Sigmoid colon (tissue), 7 donors: ENCODE measurements around the gene HAUS5. TPM values are rescaled to one million over a fixed set of nuclear protein-coding genes. Genes with fewer than 3 reads are reported as not detected.

Experiments
- DNase-seq: peaks from one replicate; pipeline ENCODE4 v3.0.0-alpha.2; 2019
- H3K27ac ChIP-seq, 4 donors: fragments of 200-600 bp; sonication (generic); one replicate each; pipeline ENCODE4 v1.5.1; 2016 to 2019; ENCODE audit warnings: mild to moderate bottlenecking in 1 of 4
- H3K27me3 ChIP-seq, 3 donors: fragments of 200-600 bp; sonication (generic); one replicate each; pipeline ENCODE4 v1.5.1; 2019; ENCODE audit warnings: mild to moderate bottlenecking in 1 of 3
- H3K36me3 ChIP-seq, 4 donors: fragments of 200-600 bp; sonication (generic); one replicate each; pipeline ENCODE4 v1.5.1; 2016 to 2019
- H3K4me1 ChIP-seq, 4 donors: fragments of 200-600 bp; sonication (generic); one replicate each; pipeline ENCODE4 v1.5.1; 2017 to 2019
- H3K4me3 ChIP-seq, 4 donors: fragments of 200-600 bp; sonication (generic); one replicate each; pipeline ENCODE4 v1.5.1; 2017 to 2019; ENCODE audit warnings: mild to moderate bottlenecking in 2 of 4, moderate library complexity in 1 of 4
- H3K9me3 ChIP-seq, 4 donors: fragments of 200-600 bp in 3 of 4; sonication (generic) in 3 of 4; one replicate each; pipeline versions ENCODE4 v1.5.1 to v1.6.1; 2013 to 2019
- CTCF ChIP-seq, 4 experiments: fragments of 450-650 bp in 3 of 4; fragments of 200-600 bp in 1 of 4; IDR thresholded peaks; one replicate each; pipeline ENCODE4 v1.5.1; 2016 to 2019; ENCODE audit warnings: antibody characterized with exemption in 4 of 4, mild to moderate bottlenecking in 3 of 4, moderate library complexity in 2 of 4
- EP300 ChIP-seq, 4 donors: sonication (generic); formaldehyde crosslinking; IDR thresholded peaks; one replicate each; pipeline ENCODE4 v1.6.1; 2017; ENCODE audit warnings: antibody characterized with exemption in 4 of 4
- POLR2A ChIP-seq, 2 donors: fragments of 450-650 bp; IDR thresholded peaks; one replicate each; pipeline ENCODE4 v1.6.1; 2016; ENCODE audit warnings: antibody characterized with exemption in 2 of 2, mild to moderate bottlenecking in 2 of 2, moderate library complexity in 2 of 2
- POLR2AphosphoS5 ChIP-seq, 4 donors: sonication (generic); formaldehyde crosslinking; IDR thresholded peaks; one replicate each; pipeline ENCODE4 v1.6.1; 2017; ENCODE audit warnings: antibody characterized with exemption in 4 of 4
- WGBS, 2 donors: extraction: QIAGEN DNeasy Blood & Tissue Kit; methylation state at CpG; one replicate each; pipeline ENCODE4 v1.1.7; 2013; 5-methylcytosine and 5-hydroxymethylcytosine counted together
- intact Hi-C: fragments of 100-400 bp; cut with DNase I; formaldehyde crosslinking; loops from one replicate; pipeline ENCODE4 v1.15.1; 2023
- polyA plus RNA-seq, 3 donors: library from polyadenylated mRNA; stranded (reverse); fragments of 200-250 nt; gene quantifications; one replicate each; pipeline ENCODE4 v1.2.3, GENCODE V29; 2013
- total RNA-seq, 4 donors: library from RNA; depleted of rRNA; stranded (reverse); fragments of >200 nt; gene quantifications; one replicate each; pipeline ENCODE4 v1.1.0, GENCODE V29; 2016
- donor health status: healthy with polysubstance abuse.
- donor health status: Bipolar disorder and iron deficiency.
- donor health status: healthy.

HAUS5 gene
- total and polyA plus RNA-seq, 7 donors: 1.2 to 14.8 (median 5.6) TPM

DNA sequence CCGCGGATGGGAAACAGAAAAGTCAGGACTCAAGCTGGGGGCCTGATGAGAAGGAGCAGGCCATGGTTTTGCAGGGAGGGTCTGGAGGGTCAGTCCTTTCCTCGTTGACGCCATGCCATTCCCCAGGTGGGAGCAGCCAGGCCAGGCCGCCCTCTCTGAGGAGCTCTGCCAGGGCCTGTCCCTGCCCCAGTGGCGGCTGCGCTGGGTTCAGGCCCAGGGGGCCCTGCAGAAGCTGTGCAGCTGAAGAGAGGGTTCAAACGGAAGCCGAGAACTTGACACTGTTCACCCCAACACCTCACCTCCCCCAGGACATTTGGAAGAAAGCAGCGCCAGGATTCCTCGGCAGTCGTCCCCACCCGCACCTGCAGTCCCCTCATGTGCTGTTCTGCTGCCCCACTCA is 10.2 kb downstream of the HAUS5 start:
- no peak overlapping the region for H3K27ac ChIP-seq
- no peaks in the 10 kb centered on the region for H3K9me3 ChIP-seq
- H3K4me1 ChIP-seq: peaks cover 0 to 1% (median under 1%) of the 10 kb centered on the region in 4 donors
- 94% methylated on average over 13 of the region's 13 CpGs for WGBS, 2 donors
- DNase-seq: no peak
- intact Hi-C loops: no loop called here
- H3K4me3 ChIP-seq: no peak overlapping the region
- peaks cover 0 to 4% (median 2%) of the 10 kb centered on the region in 4 donors for H3K36me3 ChIP-seq
- no peak for TF ChIP-seq CTCF (IDR thresholded peaks at IDR 0.05)
- TF ChIP-seq EP300 (IDR thresholded peaks at IDR 0.05): no peak
- TF ChIP-seq POLR2A (IDR thresholded peaks at IDR 0.05): no peak
- no peak for TF ChIP-seq POLR2AphosphoS5 (IDR thresholded peaks at IDR 0.05)
- no peaks in the 10 kb centered on the region for H3K27me3 ChIP-seq

- WGBS, 2 donors: 92 to 94% methylated on average over 6 of the region's 6 CpGs
- no peak overlapping the region for H3K4me3 ChIP-seq
- no peaks in the 10 kb centered on the region for H3K27me3 ChIP-seq
- DNase-seq: no peak
- peaks cover 0 to 8% (median 5%) of the 10 kb centered on the region in 4 donors for H3K4me1 ChIP-seq
- intact Hi-C loops: no loop called here
- TF ChIP-seq POLR2AphosphoS5 (IDR thresholded peaks at IDR 0.05) (no peak), EP300 (IDR thresholded peaks at IDR 0.05) (no peak), CTCF (IDR thresholded peaks at IDR 0.05) (no peak), POLR2A (IDR thresholded peaks at IDR 0.05) (no peak)
- H3K27ac ChIP-seq: no peak overlapping the region
- peaks cover 0 to 4% (median 2%) of the 10 kb centered on the region in 4 donors for H3K36me3 ChIP-seq
- H3K9me3 ChIP-seq: no peaks in the 10 kb centered on the region
Measured at GRCh38 chr19:35623327-35624010, 10.9 kb downstream of the HAUS5 start.

DNA sequence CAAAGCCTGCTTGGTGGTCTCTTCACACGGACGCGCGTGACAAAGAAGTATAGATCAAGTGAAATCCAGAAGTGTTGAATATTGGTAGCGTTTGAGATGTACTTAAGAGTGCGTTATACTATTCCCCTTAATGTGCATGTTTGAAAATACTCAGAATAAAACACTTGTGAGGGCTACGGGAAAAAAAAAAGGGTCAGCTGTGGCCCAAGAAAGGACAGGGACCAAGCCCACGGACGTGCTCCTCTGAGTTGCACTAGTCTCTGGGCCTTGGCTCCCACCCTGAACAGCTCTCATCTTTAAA is 15.7 kb downstream of the HAUS5 start:
- no peak for DNase-seq
- peak overlapping the region; percentile 90 to 98 (median 94) for H3K27ac ChIP-seq
- TF ChIP-seq POLR2A (IDR thresholded peaks at IDR 0.05): no peak
- TF ChIP-seq CTCF (IDR thresholded peaks at IDR 0.05): no peak
- no peak for TF ChIP-seq POLR2AphosphoS5 (IDR thresholded peaks at IDR 0.05)
- no peak for TF ChIP-seq EP300 (IDR thresholded peaks at IDR 0.05)
- H3K4me3 ChIP-seq: peak overlapping the region; percentile 70 to 99 (median 86)
- no peaks in the 10 kb centered on the region for H3K9me3 ChIP-seq
- intact Hi-C loops: loop anchor here (1.0 to 5.0 kb wide), 4 partner anchors 15 to 89 kb away; partner anchors contain the start of genes HAUS5, KMT2B and TMEM147
- peaks cover 14 to 30% (median 26%) of the 10 kb centered on the region in 4 donors for H3K36me3 ChIP-seq
- 11 to 20% methylated on average over 9 of the region's 9 CpGs for WGBS, 2 donors
- H3K27me3 ChIP-seq: no peaks in the 10 kb centered on the region
- H3K4me1 ChIP-seq: peaks cover 0 to 22% (median 18%) of the 10 kb centered on the region in 4 donors

DNA sequence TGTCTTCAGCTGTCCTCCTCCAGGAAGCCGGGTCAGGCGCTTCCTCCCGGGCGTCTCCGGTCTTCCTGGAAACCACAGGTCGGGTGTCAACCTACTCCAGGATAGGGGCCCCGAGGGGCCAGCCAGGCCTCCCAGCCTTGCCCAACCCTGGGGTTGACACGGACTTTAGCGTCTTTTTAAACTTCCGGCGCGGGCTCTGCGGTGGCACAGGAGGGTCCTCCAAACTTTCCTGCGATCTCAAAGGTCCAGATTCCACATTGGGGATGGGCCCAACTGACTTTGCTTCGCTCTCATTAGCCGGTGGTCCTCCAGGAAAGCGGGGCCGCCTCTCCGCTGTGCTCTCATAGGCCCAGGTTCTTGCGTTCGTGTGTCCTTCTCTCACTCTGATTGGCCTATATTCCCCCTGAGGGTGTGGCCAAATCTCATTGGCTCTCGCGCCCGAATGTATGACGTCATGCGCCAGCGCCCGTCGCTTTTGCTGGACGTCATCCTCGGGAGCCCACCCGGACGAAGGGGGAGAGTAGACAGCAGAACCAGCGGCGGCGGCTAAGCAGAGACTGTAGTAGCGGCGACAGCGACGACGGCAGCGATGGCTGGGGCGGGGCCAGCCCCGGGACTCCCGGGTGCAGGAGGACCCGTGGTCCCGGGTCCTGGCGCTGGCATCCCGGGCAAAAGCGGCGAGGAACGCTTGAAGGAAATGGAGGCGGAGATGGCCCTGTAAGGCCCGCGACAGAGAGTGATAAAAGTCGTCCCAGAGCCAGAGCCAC is 16.2 kb downstream of the HAUS5 start, which contains the start of gene RBM42:
Gene RBM42, plus strand, starts transcription at position 472 of the 767 bp plus-strand sequence. Its CDS starts 118 bp downstream, at position 590.
- Histone ChIP-seq H3K36me3 (peaks cover 17 to 35% (median 31%) of the 10 kb centered on the region in 4 donors), H3K27me3 (no peaks in the 10 kb centered on the region), H3K9me3 (no peaks in the 10 kb centered on the region), H3K4me3 (peak within 1 kb of the TSS; percentile 70 to 99 (median 86)), H3K4me1 (peaks cover 0 to 22% (median 18%) of the 10 kb centered on the region in 4 donors), H3K27ac (peak within 1 kb of the TSS; percentile 90 to 98 (median 94))
- WGBS, 2 donors: 0% methylated on average over 56 of the region's 56 CpGs
- TF ChIP-seq EP300 (IDR thresholded peaks at IDR 0.05) (peak in 2 of 4 donors; percentile 21 to 31), CTCF (IDR thresholded peaks at IDR 0.05) (no peak), POLR2A (IDR thresholded peaks at IDR 0.05) (peak; percentile 55 to 66), POLR2AphosphoS5 (IDR thresholded peaks at IDR 0.05) (peak; percentile 85 to 95 (median 93))
- DNase-seq: peak; percentile 99
- intact Hi-C loops: loop anchor here (1.0 to 5.0 kb wide), 4 partner anchors 14 to 89 kb away; partner anchors contain the start of genes HAUS5, KMT2B and TMEM147
